ENCODE measurements around the gene EVA1A.

The EVA1A gene

GRCh38 chr2:75589391-75590105 is 28.8 kb upstream of the EVA1A start:
- no peak for ATAC-seq

- ATAC-seq = no peak
These were observed 27.3 kb upstream of the EVA1A start for GRCh38 chr2:75587954-75588587.

- no peak for ATAC-seq
These were observed 26.2 kb upstream of the EVA1A start for GRCh38 chr2:75586971-75587370.

- ATAC-seq = no peak
These were observed 22.1 kb upstream of the EVA1A start for GRCh38 chr2:75582840-75583239.

GRCh38 chr2:75580606-75581005 is 19.9 kb upstream of the EVA1A start:
- ATAC-seq = no peak

GRCh38 chr2:75580156-75580555 is 19.4 kb upstream of the EVA1A start:
- no peak for ATAC-seq

GRCh38 chr2:75579186-75579585 is 18.4 kb upstream of the EVA1A start:
- ATAC-seq = no peak

- ATAC-seq = no peak
These were observed 16.5 kb upstream of the EVA1A start for GRCh38 chr2:75577280-75577679.

- ATAC-seq = no peak
These were observed 13.4 kb upstream of the EVA1A start for GRCh38 chr2:75574106-75574505.

- no peak for ATAC-seq
These were observed 12.6 kb upstream of the EVA1A start for GRCh38 chr2:75573145-75573878.

GRCh38 chr2:75571730-75572430 is 11.1 kb upstream of the EVA1A start:
- no peak for ATAC-seq

GRCh38 chr2:75570948-75571729 is 10.4 kb upstream of the EVA1A start:
- ATAC-seq = no peak

- no peak for ATAC-seq
These were observed 9.5 kb upstream of the EVA1A start for GRCh38 chr2:75570024-75570947.

GRCh38 chr2:75569546-75569945 is 8.8 kb upstream of the EVA1A start:
- ATAC-seq = no peak

- ATAC-seq = no peak
These were observed 7.4 kb upstream of the EVA1A start for GRCh38 chr2:75568174-75568573.

GRCh38 chr2:75565472-75566462 is 5.0 kb upstream of the EVA1A start:
- no peak for ATAC-seq

GRCh38 chr2:75564713-75565359 is 4.1 kb upstream of the EVA1A start:
- no peak for ATAC-seq

GRCh38 chr2:75564026-75564688 is 3.4 kb upstream of the EVA1A start:
- ATAC-seq = no peak

- no peak for ATAC-seq
These were observed 2.9 kb upstream of the EVA1A start for GRCh38 chr2:75563591-75563990.

All from activated CD4-positive, CD25-positive, alpha-beta regulatory T cell treated with anti-CD3 and anti-CD28 coated beads, Interleukin-2, amount 50 U/mL, for 24 hours (primary cell).